ENCODE results near the gene PTPRT.

The PTPRT gene

DNA sequence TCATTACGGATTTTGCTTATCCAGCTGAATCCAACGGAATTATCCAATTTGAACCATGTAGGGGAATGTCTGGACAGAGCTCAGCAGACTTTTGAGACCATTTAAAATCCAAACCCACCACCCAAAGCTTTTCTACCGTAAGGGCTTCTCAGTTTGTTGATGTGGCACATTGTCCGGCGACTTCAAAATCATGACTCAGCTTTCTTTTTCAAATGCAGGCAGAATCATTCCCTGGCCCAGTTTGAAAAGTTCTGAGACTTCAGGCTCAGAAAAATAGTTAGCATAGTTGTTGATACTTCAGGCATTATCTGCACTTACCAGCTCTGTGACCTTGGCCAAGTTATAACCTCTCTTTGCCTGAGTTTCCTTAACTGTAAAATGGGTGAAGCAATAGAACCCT, 182.2 kb downstream of the PTPRT start:
- DNase-seq, result no peak
- Mint-ChIP-seq H3K36me3 (ENCODE audit: low read depth) (no peaks in the 10 kb centered on the region), H3K9me3 (peaks cover 5% of the 10 kb centered on the region), H3K4me1 (no peaks in the 10 kb centered on the region), H3K27me3 (ENCODE audit: low read depth, poor library complexity) (peaks cover 4% of the 10 kb centered on the region), H3K27ac (no peak overlapping the region), H3K4me3 (no peak overlapping the region)
- TF ChIP-seq, protein P1, sequence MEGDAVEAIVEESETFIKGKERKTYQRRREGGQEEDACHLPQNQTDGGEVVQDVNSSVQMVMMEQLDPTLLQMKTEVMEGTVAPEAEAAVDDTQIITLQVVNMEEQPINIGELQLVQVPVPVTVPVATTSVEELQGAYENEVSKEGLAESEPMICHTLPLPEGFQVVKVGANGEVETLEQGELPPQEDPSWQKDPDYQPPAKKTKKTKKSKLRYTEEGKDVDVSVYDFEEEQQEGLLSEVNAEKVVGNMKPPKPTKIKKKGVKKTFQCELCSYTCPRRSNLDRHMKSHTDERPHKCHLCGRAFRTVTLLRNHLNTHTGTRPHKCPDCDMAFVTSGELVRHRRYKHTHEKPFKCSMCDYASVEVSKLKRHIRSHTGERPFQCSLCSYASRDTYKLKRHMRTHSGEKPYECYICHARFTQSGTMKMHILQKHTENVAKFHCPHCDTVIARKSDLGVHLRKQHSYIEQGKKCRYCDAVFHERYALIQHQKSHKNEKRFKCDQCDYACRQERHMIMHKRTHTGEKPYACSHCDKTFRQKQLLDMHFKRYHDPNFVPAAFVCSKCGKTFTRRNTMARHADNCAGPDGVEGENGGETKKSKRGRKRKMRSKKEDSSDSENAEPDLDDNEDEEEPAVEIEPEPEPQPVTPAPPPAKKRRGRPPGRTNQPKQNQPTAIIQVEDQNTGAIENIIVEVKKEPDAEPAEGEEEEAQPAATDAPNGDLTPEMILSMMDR (IDR thresholded peaks at IDR 0.05), result no peak

DNA sequence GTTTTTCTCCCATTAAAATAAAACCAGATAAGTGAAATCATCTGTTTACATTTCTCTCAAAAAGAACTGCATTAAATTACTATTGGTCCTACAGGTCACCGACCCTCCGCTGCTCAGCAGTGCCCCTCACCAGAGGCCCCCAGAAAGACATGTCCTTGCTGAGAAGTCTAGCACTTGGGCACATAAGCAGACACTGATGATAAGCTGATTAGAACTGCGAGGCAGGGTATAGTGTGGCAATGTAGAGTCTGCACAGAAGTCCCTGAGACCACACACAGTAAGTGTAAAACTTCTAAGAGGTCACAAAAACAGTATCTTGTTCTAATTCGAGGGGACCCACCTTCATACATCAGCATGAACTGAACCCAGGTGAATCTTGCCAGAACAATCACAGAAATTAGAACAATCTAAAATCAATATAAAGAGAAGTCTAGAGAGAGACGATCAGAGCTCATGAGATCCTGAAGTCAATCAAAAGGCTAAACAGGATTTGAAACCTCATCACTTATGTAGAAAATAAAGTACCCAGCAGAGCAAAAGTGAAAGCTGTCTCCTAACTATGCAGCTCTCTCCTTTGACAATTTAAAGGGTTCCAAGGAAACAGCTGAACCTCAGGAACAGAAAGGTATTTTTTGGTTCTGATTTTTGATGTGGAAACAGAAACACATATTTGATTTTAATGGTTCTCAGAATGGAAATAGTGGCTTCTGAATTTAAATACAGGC, 182.9 kb downstream of the PTPRT start:
- Mint-ChIP-seq H3K27ac (no peak overlapping the region), H3K9me3 (no peaks in the 10 kb centered on the region), H3K27me3 (ENCODE audit: low read depth, poor library complexity) (peaks cover 4% of the 10 kb centered on the region), H3K4me3 (no peak overlapping the region), H3K36me3 (ENCODE audit: low read depth) (no peaks in the 10 kb centered on the region), H3K4me1 (no peaks in the 10 kb centered on the region)
- DNase-seq, result no peak
- TF ChIP-seq, protein P1 (IDR thresholded peaks at IDR 0.05), result no peak

DNA sequence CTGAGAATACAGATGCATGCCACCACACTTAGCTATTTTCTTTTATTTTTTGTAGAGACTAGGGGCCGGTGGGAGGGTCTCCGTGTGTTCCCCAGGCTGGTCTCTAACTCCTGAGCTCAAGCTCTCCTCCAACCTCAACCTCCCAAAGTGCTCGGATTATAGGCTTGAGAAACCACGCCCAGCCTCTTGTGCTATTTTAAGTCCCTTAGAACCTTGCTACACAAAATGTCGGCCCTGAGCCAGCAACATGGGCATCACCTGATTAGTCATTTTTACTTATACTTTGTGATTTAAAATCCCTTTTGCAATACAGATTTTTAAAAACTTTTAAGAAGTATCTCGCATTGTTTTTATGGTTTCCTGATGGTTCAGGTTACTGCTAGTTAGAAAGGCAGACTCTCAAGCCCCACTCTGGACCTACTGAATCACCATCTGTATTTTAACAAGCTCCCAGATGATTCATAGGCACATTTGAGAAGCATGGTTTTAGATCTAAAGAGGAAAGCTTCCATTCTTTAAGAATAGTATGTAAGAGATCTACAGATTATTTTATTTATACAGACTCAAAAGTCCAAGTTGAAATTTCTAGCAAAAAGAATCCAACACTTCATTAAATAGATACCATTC, 186.3 kb downstream of the PTPRT start:
- DNase-seq, result no peak
- Mint-ChIP-seq H3K9me3 (no peaks in the 10 kb centered on the region), H3K4me3 (no peak overlapping the region), H3K4me1 (no peaks in the 10 kb centered on the region), H3K27me3 (ENCODE audit: low read depth, poor library complexity) (peaks cover 6% of the 10 kb centered on the region), H3K27ac (no peak overlapping the region), H3K36me3 (ENCODE audit: low read depth) (no peaks in the 10 kb centered on the region)
- TF ChIP-seq, protein P1 (IDR thresholded peaks at IDR 0.05), result no peak

DNA sequence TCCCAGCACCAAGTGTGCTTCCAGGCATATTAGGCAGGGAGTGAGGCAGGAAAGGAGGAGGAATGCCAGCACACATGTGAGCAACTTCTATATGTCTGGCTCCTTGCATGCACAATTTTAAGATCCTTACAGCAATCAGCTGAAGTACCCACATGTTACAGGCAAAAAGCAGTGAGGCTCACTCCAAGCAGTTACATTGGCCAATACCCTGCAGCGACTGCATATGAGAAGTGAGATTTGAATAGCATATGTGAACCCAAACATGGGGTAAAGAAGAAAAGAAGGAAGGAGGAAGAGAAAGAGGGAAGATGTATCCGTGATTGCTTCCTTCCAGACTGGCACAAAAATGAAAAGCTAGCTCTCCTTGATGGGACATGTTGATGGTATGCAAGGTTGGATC, 193.6 kb downstream of the PTPRT start:
- no peak for DNase-seq
- peaks cover 9% of the 10 kb centered on the region for H3K27me3 Mint-ChIP-seq (ENCODE audit: low read depth, poor library complexity)
- H3K9me3 Mint-ChIP-seq, result no peaks in the 10 kb centered on the region
- no peaks in the 10 kb centered on the region for H3K36me3 Mint-ChIP-seq (ENCODE audit: low read depth)
- no peak overlapping the region for H3K27ac Mint-ChIP-seq
- no peak overlapping the region for H3K4me3 Mint-ChIP-seq
- TF ChIP-seq, protein P1 (IDR thresholded peaks at IDR 0.05), result no peak
- no peaks in the 10 kb centered on the region for H3K4me1 Mint-ChIP-seq

DNA sequence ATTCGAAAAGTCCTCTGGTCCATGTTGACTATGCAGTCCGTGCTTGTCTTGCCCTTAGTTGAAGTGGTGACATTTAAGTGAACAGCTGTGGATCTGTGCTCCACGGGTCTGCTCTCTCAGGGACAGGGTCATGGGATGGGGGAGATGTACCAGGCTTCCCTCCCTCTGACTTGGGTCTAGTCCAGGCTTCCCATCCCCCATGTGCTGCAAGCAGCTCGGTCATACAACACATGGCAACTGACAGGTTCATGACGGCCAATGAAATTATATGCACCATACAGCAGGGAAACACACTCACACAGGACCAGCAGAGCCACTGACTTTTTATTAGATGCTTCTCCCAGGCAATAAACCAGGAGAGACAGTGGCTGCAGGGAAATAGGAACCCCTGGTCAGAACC, 201.4 kb downstream of the PTPRT start:
- TF ChIP-seq, protein P1 (IDR thresholded peaks at IDR 0.05), result no peak
- Mint-ChIP-seq H3K27ac (no peak overlapping the region), H3K9me3 (no peaks in the 10 kb centered on the region), H3K4me1 (peaks cover 6% of the 10 kb centered on the region), H3K4me3 (no peak overlapping the region), H3K36me3 (ENCODE audit: low read depth) (no peaks in the 10 kb centered on the region), H3K27me3 (ENCODE audit: low read depth, poor library complexity) (peaks cover 20% of the 10 kb centered on the region)
- no peak for DNase-seq

Data from nephron progenitor cell (in vitro differentiated cells).